Prostate gland (tissue), 2 donors: ENCODE data around the gene PDE11A. TPM values are rescaled to one million over a fixed set of nuclear protein-coding genes. Genes with fewer than 3 reads are reported as not detected.
A peak's percentile ranks its signal among the peaks of the same experiment; 100 is the strongest.

Experiments
- DNase-seq: peaks from one replicate; pipeline ENCODE4 v3.0.0-alpha.2; 2019; ENCODE audit warnings: low spot score
- H3K27ac ChIP-seq, 2 donors: fragments of 200-600 bp; sonication (generic); 2 replicates each; pipeline ENCODE4 v1.5.1; 2017 to 2019
- H3K27me3 ChIP-seq: fragments of 200-600 bp; sonication (generic); replicated peaks from 2 replicates; pipeline ENCODE4 v1.5.1; 2019; ENCODE audit not compliant: insufficient read depth
- H3K36me3 ChIP-seq, 2 donors: fragments of 200-600 bp; sonication (generic); 1 replicate in 1 of 2; 2 replicates in 1 of 2; pipeline versions ENCODE4 v1.5.1 to v1.8.1; 2017 to 2019
- H3K4me1 ChIP-seq: fragments of 200-600 bp; sonication (generic); replicated peaks from 2 replicates; pipeline ENCODE4 v1.5.1; 2019
- H3K4me3 ChIP-seq, 2 donors: fragments of 200-600 bp; sonication (generic); 2 replicates each; pipeline ENCODE4 v1.5.1; 2017 to 2019
- H3K9me3 ChIP-seq: fragments of 200-600 bp; sonication (generic); 2 replicates; pipeline ENCODE4 v1.5.1; 2017
- POLR2A ChIP-seq: fragments of 450-650 bp; IDR thresholded peaks from one replicate; pipeline ENCODE4 v1.6.1; 2016; ENCODE audit warnings: antibody characterized with exemption, mild to moderate bottlenecking
- POLR2AphosphoS5 ChIP-seq: sonication (generic); formaldehyde crosslinking; IDR thresholded peaks from one replicate; pipeline ENCODE4 v1.6.1; 2017; ENCODE audit warnings: antibody characterized with exemption
- WGBS: methylation state at CpG from one replicate; pipeline ENCODE4 v1.1.5; 2018; 5-methylcytosine and 5-hydroxymethylcytosine counted together
- intact Hi-C: fragments of 100-400 bp; cut with DNase I; formaldehyde crosslinking; loops from one replicate; pipeline ENCODE4 v1.14.2; 2022
- total RNA-seq, 2 donors: library from RNA; depleted of rRNA; stranded (reverse); fragments of >200 nt; gene quantifications; one replicate each; pipeline ENCODE4 v1.1.0, GENCODE V29; 2016
- TF ChIP-seq, protein P1 (sequence below), 4 experiments: fragments of 200-600 bp in 2 of 4; fragments of 450-650 bp in 2 of 4; sonication (generic) in 2 of 4; IDR thresholded peaks; 1 replicate in 3 of 4; 2 replicates in 1 of 4; pipeline ENCODE4 v1.5.1; 2016 to 2019; ENCODE audit warnings: antibody characterized with exemption in 4 of 4, mild to moderate bottlenecking in 2 of 4, moderate library complexity in 2 of 4

The PDE11A gene
- total RNA-seq, 2 donors from 2014 or later: 14.9 to 26.6 TPM

- DNase-seq: no peak
These were observed 54.4 kb downstream of the PDE11A start for GRCh38 chr2:178018141-178018540.

DNA sequence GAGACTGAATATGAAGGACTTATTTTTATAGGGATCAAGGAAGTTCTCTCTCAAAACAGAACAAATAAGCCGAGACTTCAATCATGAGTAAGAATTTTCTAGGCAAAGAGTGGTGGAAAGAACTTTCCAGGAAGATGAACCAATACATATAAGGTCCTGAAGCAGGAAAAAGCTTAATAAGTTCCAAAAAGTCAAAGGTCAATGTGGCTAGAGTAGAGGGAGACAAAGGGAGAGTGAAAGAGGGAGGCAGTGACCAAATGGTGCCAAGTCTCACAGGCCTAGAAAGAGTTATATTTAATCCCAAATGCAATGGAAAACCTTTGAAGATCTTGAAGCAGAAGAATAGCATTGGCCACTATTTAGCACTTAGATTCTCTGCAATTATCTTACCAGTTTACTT, 56.0 kb downstream of the PDE11A start:
- TF ChIP-seq POLR2AphosphoS5: no peak
- TF ChIP-seq POLR2A: no peak
- TF ChIP-seq, protein P1, sequence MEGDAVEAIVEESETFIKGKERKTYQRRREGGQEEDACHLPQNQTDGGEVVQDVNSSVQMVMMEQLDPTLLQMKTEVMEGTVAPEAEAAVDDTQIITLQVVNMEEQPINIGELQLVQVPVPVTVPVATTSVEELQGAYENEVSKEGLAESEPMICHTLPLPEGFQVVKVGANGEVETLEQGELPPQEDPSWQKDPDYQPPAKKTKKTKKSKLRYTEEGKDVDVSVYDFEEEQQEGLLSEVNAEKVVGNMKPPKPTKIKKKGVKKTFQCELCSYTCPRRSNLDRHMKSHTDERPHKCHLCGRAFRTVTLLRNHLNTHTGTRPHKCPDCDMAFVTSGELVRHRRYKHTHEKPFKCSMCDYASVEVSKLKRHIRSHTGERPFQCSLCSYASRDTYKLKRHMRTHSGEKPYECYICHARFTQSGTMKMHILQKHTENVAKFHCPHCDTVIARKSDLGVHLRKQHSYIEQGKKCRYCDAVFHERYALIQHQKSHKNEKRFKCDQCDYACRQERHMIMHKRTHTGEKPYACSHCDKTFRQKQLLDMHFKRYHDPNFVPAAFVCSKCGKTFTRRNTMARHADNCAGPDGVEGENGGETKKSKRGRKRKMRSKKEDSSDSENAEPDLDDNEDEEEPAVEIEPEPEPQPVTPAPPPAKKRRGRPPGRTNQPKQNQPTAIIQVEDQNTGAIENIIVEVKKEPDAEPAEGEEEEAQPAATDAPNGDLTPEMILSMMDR (IDR thresholded peaks at IDR 0.05): no peak

More at GRCh38 chr2:178018141-178018540, 54.4 kb downstream of the PDE11A start:
- Histone ChIP-seq H3K27me3 (no peaks in the 10 kb centered on the region), H3K36me3 (no peaks in the 10 kb centered on the region), H3K4me1 (no peaks in the 10 kb centered on the region), H3K27ac (no peak overlapping the region), H3K9me3 (no peaks in the 10 kb centered on the region), H3K4me3 (no peak overlapping the region)
- intact Hi-C loops: no loop called here
- WGBS: 71% methylated on average over 7 of the region's 7 CpGs
- no peak for TF ChIP-seq POLR2AphosphoS5
- no peak for TF ChIP-seq POLR2A
- TF ChIP-seq, protein P1 (IDR thresholded peaks at IDR 0.05): no peak

DNA sequence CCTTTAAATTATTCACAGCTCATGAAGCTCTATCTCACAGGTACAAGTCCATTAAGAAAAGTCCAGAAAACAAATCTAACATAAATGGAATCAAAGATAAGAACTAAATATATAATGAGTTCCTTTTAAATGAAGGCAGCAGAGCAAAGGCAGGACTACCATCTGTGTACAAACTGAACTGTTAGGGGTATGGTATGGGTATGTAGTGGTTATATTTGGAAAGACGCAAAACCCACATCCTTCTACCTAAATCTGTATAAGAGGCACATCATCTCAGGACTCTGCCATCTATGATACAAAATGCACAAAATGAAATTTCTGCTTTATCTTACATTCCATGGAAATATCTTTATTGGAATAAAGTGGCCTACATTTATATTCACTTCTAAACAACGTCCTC, 59.9 kb downstream of the PDE11A start:
- Histone ChIP-seq H3K4me3 (no peak overlapping the region), H3K27me3 (no peaks in the 10 kb centered on the region), H3K4me1 (no peaks in the 10 kb centered on the region), H3K36me3 (no peaks in the 10 kb centered on the region), H3K9me3 (no peaks in the 10 kb centered on the region), H3K27ac (no peak overlapping the region)
- intact Hi-C loops: no loop called here
- WGBS: 83% methylated on average over 2 of the region's 2 CpGs
- no peak for DNase-seq
- TF ChIP-seq, protein P1 (IDR thresholded peaks at IDR 0.05): no peak
- TF ChIP-seq POLR2AphosphoS5 (no peak), POLR2A (no peak)

More for the DNA sequence above, 56.0 kb downstream of the PDE11A start:
- Histone ChIP-seq H3K36me3 (no peaks in the 10 kb centered on the region), H3K4me1 (no peaks in the 10 kb centered on the region), H3K4me3 (no peak overlapping the region), H3K9me3 (no peaks in the 10 kb centered on the region), H3K27me3 (no peaks in the 10 kb centered on the region), H3K27ac (no peak overlapping the region)
- intact Hi-C loops: no loop called here
- WGBS: 0% methylated on average over 1 of the region's 1 CpG
- no peak for DNase-seq

- H3K4me1 ChIP-seq: no peaks in the 10 kb centered on the region
- DNase-seq: no peak
- intact Hi-C loops: no loop called here
- no peak overlapping the region for H3K27ac ChIP-seq
- no peaks in the 10 kb centered on the region for H3K9me3 ChIP-seq
- no peaks in the 10 kb centered on the region for H3K27me3 ChIP-seq
- TF ChIP-seq POLR2AphosphoS5 (no peak), POLR2A (no peak)
- TF ChIP-seq, protein P1 (IDR thresholded peaks at IDR 0.05): no peak
- 94% methylated on average over 1 of the region's 1 CpG for WGBS
- no peak overlapping the region for H3K4me3 ChIP-seq
- no peaks in the 10 kb centered on the region for H3K36me3 ChIP-seq
These were observed 62.8 kb downstream of the PDE11A start for GRCh38 chr2:178009813-178010212.

DNA sequence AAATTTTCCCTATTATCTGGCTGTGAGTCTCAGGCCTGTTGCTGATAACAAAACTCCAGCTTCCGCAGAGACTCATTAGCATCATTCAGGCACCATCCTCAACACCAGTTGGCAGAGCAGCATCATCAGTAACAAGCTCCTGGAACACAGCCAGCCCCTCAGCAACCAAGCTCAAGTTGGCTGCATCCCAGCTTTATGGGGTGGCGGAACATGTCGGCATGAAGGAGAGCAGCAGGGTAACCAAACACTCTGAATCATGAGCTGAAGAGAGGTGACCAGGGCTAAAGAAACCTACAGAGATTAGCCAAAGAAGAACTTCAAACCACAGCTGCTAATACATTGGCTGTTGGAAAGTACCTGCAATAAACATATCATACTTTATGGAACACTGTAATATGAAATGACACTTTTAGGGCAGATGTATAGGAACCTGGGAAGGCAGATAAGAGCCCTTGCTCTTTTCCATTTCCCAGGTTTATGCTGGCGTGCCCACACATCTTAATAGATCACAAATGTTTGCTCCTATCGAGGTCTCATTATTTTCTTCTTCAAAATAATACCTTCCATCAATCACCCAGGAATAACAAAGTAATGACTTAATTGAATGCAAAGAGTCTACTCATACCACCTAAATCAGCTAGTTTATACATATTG, 63.8 kb downstream of the PDE11A start:
- peak; percentile 36 for DNase-seq
- TF ChIP-seq, protein P1 (IDR thresholded peaks at IDR 0.05): no peak
- TF ChIP-seq POLR2A: no peak
- TF ChIP-seq POLR2AphosphoS5: no peak

More for the DNA sequence above, 63.8 kb downstream of the PDE11A start:
- 48% methylated on average over 5 of the region's 5 CpGs for WGBS
- Histone ChIP-seq H3K4me3 (no peak overlapping the region), H3K36me3 (no peaks in the 10 kb centered on the region), H3K27ac (no peak overlapping the region), H3K27me3 (no peaks in the 10 kb centered on the region), H3K9me3 (no peaks in the 10 kb centered on the region), H3K4me1 (no peaks in the 10 kb centered on the region)
- intact Hi-C loops: no loop called here
